Activated naive CD8-positive, alpha-beta T cell (primary cell): Measurements from ENCODE around the gene SGK1.
"Not testable (repeated sequence)": the region's sequence is repeated elsewhere in the genome, so short reads cannot be mapped to it uniquely, and the experiment has no call there.

ENCODE experiments used
- H3K27ac Mint-ChIP-seq: one replicate; pipeline ENCODE4 v1.8.0; 2021; ENCODE audit warnings: mixed read lengths
- H3K27me3 Mint-ChIP-seq: one replicate; pipeline ENCODE4 v1.8.0; 2021; ENCODE audit warnings: mixed read lengths
- H3K36me3 Mint-ChIP-seq: one replicate; pipeline ENCODE4 v1.8.0; 2021; ENCODE audit warnings: mixed read lengths
- H3K4me1 Mint-ChIP-seq: one replicate; pipeline ENCODE4 v1.8.0; 2021; ENCODE audit warnings: low read depth, mixed read lengths
- H3K4me3 Mint-ChIP-seq: one replicate; pipeline ENCODE4 v1.8.0; 2021; ENCODE audit warnings: mild to moderate bottlenecking, mixed read lengths
- H3K9me3 Mint-ChIP-seq: one replicate; pipeline ENCODE4 v1.8.0; 2021; ENCODE audit warnings: low read depth, mixed read lengths

Gene SGK1

DNA sequence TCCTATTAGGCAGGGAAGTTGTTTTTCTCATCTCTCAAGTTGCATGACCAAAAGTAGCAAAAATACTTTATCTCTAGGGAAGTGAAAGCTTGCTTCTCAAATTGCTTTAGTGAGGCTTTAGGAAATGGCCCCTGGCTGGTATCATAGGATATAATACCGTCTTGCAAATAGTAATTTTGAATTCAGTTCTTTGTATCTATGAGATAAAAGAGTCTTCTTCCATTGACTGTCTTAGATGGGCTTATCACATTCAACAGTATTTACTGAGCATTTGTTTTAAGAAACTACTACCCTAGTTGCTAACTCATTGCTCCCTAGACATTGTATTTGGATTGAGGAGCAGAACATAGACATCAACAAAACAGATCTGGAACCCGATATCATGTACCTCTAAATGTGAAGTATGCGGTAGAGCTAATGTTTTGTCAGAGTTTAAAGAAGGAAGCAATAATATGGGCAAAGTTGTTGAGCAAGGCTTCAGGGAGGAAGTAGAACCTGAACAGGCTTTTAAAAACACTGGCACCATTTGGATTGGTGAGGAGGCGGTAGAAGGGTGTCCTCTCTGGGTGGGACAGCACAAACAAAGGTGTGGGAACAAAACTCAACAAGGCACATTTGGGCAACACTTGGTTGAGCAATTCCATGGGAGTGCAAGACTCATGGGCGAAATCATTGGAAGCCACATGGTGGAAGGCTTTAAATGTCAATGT is 101.5 kb downstream of the SGK1 start:
- Mint-ChIP-seq H3K27me3 (no peaks in the 10 kb centered on the region), H3K4me3 (no peak overlapping the region), H3K4me1 (peaks cover 19% of the 10 kb centered on the region), H3K9me3 (no peaks in the 10 kb centered on the region), H3K36me3 (peaks cover 2% of the 10 kb centered on the region), H3K27ac (no peak overlapping the region)

DNA sequence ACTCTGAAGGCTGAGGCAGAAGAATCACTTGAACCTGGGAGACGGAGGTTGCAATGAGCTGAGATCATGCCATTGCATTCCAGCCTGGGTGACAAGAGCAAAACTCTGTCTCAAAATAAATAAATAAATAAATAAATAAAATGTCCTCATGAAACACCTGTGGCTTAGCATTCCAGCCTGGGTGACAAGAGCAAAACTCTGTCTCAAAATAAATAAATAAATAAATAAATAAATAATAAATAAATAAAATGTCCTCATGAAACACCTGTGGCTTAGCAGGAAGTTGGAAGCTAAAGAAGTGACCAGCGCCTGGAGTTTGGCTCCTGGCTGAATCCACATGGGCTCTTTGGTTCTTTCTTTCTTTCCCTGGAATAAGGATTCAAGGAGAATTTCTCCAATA is 104.5 kb downstream of the SGK1 start:
- not testable (repeated sequence) for H3K27ac Mint-ChIP-seq, H3K36me3 Mint-ChIP-seq, H3K4me3 Mint-ChIP-seq, H3K27me3 Mint-ChIP-seq, H3K9me3 Mint-ChIP-seq
- peaks cover 17% of the 10 kb centered on the region for H3K4me1 Mint-ChIP-seq

DNA sequence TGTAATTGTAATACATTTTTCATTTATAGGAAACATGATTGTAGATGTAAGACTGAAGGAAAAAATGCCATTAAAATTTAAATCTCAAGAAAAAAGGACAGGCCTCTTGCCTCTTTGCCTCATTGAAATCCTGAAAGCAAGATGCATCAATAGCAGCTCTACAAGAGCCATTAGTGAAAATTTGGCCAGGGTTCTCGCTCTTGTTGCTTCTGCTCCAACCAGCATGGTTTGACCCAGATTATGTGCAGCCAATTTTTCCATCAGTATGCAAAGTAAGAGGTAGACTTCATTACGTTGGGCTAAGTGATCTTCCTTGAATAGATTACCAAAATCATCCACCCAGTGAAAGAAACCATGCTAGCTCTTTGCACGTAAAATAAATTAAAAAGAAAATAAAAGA is 106.6 kb downstream of the SGK1 start:
- H3K27me3 Mint-ChIP-seq = no peaks in the 10 kb centered on the region
- no peak overlapping the region for H3K27ac Mint-ChIP-seq
- peaks cover 3% of the 10 kb centered on the region for H3K4me1 Mint-ChIP-seq
- peaks cover 2% of the 10 kb centered on the region for H3K36me3 Mint-ChIP-seq
- no peaks in the 10 kb centered on the region for H3K9me3 Mint-ChIP-seq
- no peak overlapping the region for H3K4me3 Mint-ChIP-seq

DNA sequence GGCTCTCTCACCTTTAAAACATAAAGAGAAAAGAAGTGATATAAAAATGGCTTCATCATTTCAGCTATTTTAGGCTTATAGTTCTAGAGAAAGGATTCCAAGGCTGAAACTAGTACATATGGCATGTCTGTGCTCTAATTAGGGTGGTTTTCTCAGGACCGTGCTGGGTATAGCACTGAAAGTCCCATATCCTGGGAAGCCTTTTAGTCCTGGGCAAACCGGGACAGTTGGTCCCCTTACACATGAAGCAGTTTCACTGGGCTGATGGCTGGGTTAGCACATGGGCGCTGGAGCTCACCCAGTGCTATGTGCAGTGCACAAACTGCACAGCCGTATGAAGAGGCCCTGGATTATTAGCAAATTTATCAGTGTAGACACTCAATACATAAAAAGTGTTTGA is 110.5 kb downstream of the SGK1 start:
- Mint-ChIP-seq H3K36me3 (peaks cover 4% of the 10 kb centered on the region), H3K4me3 (no peak overlapping the region), H3K27ac (no peak overlapping the region), H3K9me3 (peaks cover 4% of the 10 kb centered on the region), H3K27me3 (no peaks in the 10 kb centered on the region), H3K4me1 (peaks cover 6% of the 10 kb centered on the region)

DNA sequence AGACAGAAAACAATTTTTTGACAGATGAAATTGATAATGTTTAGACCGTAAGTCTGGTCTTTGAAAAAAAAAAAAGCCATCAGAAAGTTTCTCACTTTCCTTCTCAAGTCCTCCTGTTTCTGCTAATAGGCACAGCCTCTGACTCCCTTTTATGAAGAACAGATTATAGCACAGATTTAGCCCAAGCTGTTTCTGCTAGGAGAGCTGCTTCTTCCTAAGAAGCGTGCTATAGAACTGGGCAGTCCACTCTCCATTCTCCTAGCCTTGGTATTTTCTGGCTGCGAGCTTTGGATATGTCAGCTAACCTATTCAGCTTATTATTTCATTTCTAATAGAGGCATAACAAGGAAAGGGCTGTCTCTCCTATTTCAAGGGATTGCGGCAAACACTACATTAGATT is 112.5 kb downstream of the SGK1 start:
- no peak overlapping the region for H3K4me3 Mint-ChIP-seq
- H3K36me3 Mint-ChIP-seq = peaks cover 5% of the 10 kb centered on the region
- peaks cover 4% of the 10 kb centered on the region for H3K9me3 Mint-ChIP-seq
- no peak overlapping the region for H3K27ac Mint-ChIP-seq
- peaks cover 6% of the 10 kb centered on the region for H3K4me1 Mint-ChIP-seq
- H3K27me3 Mint-ChIP-seq = no peaks in the 10 kb centered on the region

DNA sequence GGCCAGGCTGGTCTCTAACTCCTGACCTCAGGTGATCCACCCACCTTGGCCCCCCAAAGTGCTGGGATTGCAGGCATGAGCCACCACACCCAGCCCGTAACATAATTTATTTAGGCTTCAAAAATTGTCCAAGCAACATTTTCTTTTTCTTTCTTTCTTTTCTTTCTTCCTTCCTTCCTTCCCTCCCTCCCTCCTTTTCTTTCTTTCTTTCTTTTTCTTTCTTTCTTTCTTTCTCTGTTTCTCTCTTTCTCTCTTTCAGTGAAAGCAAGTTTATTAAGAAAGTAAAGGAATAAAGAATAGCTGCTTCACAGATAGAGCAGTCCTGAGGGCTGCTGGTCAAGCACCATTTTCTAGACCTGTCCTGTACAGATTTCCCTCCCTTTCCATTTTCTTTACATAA is 113.2 kb downstream of the SGK1 start:
- not testable (repeated sequence) for H3K36me3 Mint-ChIP-seq, H3K9me3 Mint-ChIP-seq, H3K4me3 Mint-ChIP-seq, H3K27ac Mint-ChIP-seq, H3K27me3 Mint-ChIP-seq, H3K4me1 Mint-ChIP-seq

DNA sequence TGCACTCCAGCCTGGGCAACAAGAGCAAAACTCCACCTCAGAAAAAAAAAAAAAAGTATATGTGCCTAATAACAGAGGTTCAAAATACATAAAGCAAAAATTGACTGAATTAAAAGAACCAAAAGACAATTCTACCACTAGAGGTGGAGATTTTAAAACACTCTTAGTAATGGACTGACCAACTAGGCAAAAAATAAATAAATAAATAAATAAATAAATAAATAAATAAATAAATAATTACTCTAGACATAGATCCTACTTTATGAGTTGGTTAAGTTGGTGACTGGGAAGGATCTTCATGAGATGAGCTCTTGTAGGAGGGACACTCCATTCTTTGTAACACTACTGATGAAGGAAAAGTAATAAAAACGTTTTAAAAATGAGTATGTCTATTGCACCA is 113.9 kb downstream of the SGK1 start:
- peaks cover 9% of the 10 kb centered on the region for H3K4me1 Mint-ChIP-seq
- no peaks in the 10 kb centered on the region for H3K27me3 Mint-ChIP-seq
- H3K27ac Mint-ChIP-seq = no peak overlapping the region
- H3K4me3 Mint-ChIP-seq = no peak overlapping the region
- peaks cover 4% of the 10 kb centered on the region for H3K9me3 Mint-ChIP-seq
- peaks cover 5% of the 10 kb centered on the region for H3K36me3 Mint-ChIP-seq

DNA sequence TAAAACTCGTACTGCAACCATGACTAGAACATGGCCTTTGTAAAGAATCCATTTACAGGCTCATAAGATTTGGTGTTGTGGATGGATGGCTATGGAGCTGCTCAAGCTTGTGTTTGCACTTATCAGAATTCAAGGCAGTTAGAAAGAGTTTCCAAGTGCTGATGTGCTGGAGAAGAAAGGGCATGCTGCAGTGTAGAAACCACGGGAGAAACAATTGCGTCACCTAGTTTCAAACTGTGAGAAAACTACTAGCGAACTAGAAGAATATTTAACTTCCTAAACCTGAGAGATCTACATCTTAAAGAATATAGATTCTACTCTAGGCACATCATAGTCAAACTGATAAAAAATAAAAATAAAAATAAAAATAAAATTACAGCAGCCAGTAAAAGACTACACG is 116.2 kb downstream of the SGK1 start:
- Mint-ChIP-seq H3K36me3 (peaks cover 5% of the 10 kb centered on the region), H3K4me3 (no peak overlapping the region), H3K27ac (no peak overlapping the region)

DNA sequence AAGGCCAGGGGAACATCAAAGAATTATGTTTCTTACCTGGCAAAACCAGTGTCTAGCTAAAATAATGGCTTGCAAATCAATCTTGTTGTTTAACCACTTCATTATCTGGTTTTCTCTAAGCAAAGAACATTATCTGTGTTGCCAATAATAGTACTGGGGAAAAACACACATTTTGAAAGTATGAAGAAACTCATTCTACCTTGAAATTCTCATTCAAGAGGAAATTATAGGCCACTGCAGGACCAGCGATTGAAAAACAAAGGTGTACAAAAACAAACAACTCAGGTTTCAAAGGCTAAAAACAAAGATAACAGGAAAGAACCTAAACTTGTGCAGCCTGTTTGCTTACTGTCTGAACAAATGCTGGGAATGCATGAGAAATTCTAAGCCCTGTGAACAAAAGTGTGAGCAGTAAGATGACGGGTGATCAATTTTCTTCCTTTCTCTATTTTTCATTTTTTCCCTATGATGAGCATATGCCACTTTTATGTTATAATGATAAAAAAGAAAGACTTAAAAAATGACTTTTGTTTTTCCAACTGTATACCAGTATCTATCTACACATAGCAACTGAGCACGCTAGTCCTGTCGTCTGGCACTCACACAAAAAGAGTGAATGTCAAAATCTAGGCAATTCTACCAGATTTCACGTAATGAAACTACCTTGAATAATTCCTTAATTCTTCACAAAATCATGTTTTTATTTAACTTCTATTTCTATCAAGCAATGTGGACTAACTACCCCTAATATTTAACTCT is 117.9 kb downstream of the SGK1 start:
- H3K27me3 Mint-ChIP-seq = no peaks in the 10 kb centered on the region
- peaks cover 5% of the 10 kb centered on the region for H3K36me3 Mint-ChIP-seq
- no peak overlapping the region for H3K27ac Mint-ChIP-seq
- H3K9me3 Mint-ChIP-seq = peaks cover 4% of the 10 kb centered on the region
- peaks cover 16% of the 10 kb centered on the region for H3K4me1 Mint-ChIP-seq
- no peak overlapping the region for H3K4me3 Mint-ChIP-seq

More for the DNA sequence above, 116.2 kb downstream of the SGK1 start:
- H3K27me3 Mint-ChIP-seq = no peaks in the 10 kb centered on the region
- H3K4me1 Mint-ChIP-seq = peaks cover 14% of the 10 kb centered on the region
- peaks cover 4% of the 10 kb centered on the region for H3K9me3 Mint-ChIP-seq

DNA sequence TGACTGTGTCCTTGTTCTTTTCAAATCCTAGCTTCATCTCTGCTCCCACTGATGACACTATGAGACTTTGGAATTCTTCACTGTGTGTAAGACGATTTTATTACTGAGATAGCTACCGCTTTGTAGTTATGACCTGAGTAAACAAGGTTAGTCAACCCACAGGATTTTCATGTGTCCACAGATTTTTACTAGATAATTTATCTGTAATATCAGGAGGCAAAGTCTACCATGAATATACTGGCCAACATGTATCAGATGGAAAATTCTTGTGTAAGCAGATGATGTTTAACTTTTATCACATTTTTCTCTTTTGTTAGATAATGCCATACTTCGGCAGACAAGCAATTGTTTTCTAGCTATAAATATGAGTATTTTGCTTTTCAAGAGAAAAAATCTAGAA is 119.8 kb downstream of the SGK1 start:
- no peak overlapping the region for H3K4me3 Mint-ChIP-seq
- H3K27me3 Mint-ChIP-seq = no peaks in the 10 kb centered on the region
- H3K27ac Mint-ChIP-seq = no peak overlapping the region
- H3K36me3 Mint-ChIP-seq = peaks cover 2% of the 10 kb centered on the region
- peaks cover 18% of the 10 kb centered on the region for H3K4me1 Mint-ChIP-seq
- H3K9me3 Mint-ChIP-seq = no peaks in the 10 kb centered on the region

DNA sequence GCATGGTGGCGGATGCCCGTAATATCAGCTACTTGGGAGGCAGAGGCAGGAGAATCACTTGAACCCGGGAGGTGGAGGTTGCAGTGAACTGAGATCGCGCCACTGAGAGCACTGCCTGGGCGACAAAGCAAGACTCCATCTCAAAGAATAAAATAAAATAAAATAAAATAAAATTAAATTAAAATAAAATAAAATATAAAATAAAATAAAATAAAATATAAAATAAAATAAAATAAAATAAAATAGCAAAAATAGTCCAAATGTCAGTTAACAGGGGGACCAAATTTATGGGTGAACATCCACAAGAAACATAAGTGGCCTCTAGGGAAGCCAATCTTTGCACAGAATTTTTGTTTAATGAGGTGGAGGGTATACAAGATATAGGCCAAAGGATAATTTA is 120.2 kb downstream of the SGK1 start:
- not testable (repeated sequence) for H3K27ac Mint-ChIP-seq, H3K9me3 Mint-ChIP-seq, H3K4me3 Mint-ChIP-seq, H3K27me3 Mint-ChIP-seq, H3K36me3 Mint-ChIP-seq
- H3K4me1 Mint-ChIP-seq = peaks cover 18% of the 10 kb centered on the region

DNA sequence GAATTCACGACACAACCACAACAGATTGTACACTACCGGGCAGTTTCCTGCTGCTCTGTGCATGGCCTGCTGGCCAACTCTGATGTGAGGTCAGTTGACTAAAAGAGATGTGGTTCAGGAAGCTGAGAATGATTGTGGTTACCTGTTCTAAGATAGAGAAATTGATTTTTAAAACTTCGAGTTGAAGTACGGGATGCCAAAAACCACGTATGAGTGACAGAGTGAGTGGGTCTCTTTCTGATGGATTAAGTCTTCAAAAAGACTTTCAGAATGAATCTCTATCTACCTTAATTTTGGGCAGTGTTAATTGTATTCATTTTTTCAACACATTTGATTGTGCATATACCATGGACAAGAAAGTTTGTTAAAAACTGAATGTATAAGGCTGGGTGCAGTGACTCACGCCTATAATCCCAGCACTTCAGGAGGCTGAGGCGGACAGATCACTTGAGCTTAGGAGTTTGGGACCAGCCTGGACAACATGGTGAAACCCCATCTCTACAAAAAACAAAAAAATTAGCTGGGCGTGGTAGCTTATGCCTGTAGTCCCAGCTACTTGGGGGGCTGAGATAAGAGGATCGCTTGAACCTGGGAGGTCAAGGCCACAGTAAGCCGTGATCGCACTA is 121.2 kb downstream of the SGK1 start:
- Mint-ChIP-seq H3K27me3 (no peaks in the 10 kb centered on the region), H3K36me3 (peaks cover 1% of the 10 kb centered on the region), H3K4me1 (peaks cover 18% of the 10 kb centered on the region), H3K27ac (no peak overlapping the region), H3K9me3 (no peaks in the 10 kb centered on the region), H3K4me3 (peak overlapping the region; percentile 30)

DNA sequence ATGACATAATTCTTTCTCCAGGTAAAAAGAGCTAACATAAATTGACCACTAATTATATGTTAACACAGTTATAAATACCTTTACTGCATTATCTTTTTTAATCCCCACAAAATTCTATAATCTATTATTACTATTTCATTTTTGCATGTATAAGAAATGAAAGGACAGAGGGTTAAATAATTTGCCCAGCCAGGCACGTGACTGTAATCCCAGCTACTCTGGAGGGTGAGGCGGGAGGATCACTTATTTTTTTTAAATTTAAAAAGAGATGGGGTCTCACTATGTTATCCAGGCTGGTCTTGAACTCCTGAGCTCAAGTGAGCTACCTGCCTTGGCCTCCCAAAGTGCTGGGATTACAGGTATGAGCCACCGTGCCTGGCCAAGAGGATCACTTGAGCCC is 121.9 kb downstream of the SGK1 start:
- Mint-ChIP-seq H3K9me3 (no peaks in the 10 kb centered on the region), H3K27ac (no peak overlapping the region), H3K4me1 (peaks cover 21% of the 10 kb centered on the region), H3K27me3 (no peaks in the 10 kb centered on the region), H3K36me3 (no peaks in the 10 kb centered on the region), H3K4me3 (no peak overlapping the region)

DNA sequence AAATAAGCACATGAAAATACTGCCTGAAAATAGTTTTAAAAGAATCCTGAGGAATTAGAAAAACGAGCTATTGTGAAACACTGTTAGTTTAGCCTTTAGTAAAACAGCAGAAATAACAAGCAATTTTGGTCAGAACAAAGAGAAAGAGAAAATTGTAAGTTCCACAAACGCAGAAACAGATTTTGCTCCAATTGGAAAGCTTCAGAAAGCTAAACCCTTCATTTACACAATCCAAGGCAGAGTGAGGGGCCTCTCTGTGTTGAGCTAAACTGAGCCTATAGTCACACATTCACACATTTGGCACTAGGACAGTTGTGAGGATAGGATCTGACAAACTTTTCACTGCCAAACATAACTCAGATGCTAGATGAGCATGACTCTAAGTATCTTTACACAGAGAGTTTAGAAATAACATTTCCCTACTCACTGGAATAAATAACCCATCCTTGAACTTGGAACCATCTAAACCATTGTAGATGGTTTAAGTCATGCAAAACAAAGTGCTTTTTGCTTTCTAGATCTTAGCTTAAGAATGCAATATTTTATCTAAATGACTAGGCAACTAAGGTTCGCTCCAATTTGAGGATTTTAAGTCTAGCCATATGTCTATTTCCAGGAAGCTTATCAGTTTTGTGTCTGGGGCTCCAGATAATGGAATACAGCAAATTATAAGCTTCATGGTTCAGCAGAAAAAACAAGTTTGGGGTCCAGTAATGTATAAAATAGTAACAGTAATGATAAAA is 122.6 kb downstream of the SGK1 start:
- H3K9me3 Mint-ChIP-seq = no peaks in the 10 kb centered on the region
- no peaks in the 10 kb centered on the region for H3K27me3 Mint-ChIP-seq
- H3K4me1 Mint-ChIP-seq = peaks cover 21% of the 10 kb centered on the region
- no peak overlapping the region for H3K27ac Mint-ChIP-seq
- no peak overlapping the region for H3K4me3 Mint-ChIP-seq
- no peaks in the 10 kb centered on the region for H3K36me3 Mint-ChIP-seq
